ENCODE measurements around the gene SCUBE1.

DNA sequence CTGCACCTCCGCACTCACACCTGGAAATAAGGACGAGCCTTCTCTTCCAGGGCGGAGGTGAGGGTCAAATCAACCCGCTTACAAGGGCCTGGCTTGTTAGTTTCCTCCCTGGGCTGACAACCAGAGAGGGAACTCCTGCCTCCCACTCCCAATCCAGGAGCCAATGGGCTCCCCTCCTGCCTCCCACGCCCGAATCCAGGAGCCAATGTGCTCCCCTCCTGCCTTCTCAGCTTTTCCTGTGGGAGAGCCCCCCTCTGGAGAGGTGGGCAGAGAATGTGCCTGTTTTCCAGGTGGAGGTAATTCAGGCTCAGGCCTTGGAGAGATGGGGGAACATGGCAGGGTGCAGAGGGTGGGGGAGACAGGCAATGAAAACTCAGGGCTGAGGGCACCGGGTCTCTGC, 102.6 kb downstream of the SCUBE1 start:
- TF ChIP-seq, protein P1, sequence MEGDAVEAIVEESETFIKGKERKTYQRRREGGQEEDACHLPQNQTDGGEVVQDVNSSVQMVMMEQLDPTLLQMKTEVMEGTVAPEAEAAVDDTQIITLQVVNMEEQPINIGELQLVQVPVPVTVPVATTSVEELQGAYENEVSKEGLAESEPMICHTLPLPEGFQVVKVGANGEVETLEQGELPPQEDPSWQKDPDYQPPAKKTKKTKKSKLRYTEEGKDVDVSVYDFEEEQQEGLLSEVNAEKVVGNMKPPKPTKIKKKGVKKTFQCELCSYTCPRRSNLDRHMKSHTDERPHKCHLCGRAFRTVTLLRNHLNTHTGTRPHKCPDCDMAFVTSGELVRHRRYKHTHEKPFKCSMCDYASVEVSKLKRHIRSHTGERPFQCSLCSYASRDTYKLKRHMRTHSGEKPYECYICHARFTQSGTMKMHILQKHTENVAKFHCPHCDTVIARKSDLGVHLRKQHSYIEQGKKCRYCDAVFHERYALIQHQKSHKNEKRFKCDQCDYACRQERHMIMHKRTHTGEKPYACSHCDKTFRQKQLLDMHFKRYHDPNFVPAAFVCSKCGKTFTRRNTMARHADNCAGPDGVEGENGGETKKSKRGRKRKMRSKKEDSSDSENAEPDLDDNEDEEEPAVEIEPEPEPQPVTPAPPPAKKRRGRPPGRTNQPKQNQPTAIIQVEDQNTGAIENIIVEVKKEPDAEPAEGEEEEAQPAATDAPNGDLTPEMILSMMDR (IDR thresholded peaks at IDR 0.05; ENCODE audit: poor library complexity), result no peak
- TF ChIP-seq EZH2 (IDR thresholded peaks at IDR 0.05; ENCODE audit: borderline replicate concordance) (no peak), EZH2phosphoT487 (IDR thresholded peaks at IDR 0.05; ENCODE audit: low read depth, severe bottlenecking, unreplicated experiment) (no peak)
